Metanephros (tissue), 2 donors: Measurements from ENCODE around the gene TRIM2. TPM values are rescaled to one million over a fixed set of nuclear protein-coding genes. Genes with fewer than 3 reads are reported as not detected.

Experiments used
- small RNA-seq: library from RNA; depleted of rRNA; stranded (forward); fragments of <200 nt; gene quantifications from one replicate; pipeline ENCODE3, GENCODE V24; 2014; ENCODE audit warnings: low replicate concordance
- total RNA-seq: library from RNA; depleted of rRNA; stranded (reverse); fragments of >200 nt; gene quantifications from one replicate; pipeline ENCODE4 v1.2.3, GENCODE V29; 2014

TRIM2 gene
- 113 TPM for total RNA-seq

DNA sequence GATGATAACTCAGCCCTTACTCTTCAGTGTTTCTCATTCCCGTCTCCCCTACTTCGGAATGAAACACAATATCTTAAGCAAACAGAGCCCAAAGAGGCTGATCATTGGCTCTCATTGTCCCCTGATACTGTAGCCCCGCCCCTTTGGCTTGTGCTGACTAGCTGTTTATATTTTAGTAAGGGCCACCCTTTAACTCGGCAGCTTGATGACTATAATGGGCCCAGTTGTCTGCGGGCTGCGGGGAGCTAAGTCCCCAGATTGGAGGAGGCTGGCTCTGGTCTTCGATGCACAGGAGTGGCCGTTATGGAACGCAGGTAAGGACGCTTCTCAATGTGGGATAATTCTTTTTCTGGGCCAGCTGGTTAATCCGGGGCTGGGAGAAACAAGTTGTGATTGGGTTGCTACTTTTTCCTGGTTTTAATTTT is at the start of gene TRIM2:
TRIM2 (plus strand) TSS at position 197 of the 425 bp plus-strand sequence; CDS start at position 285, 88 bp downstream.

DNA sequence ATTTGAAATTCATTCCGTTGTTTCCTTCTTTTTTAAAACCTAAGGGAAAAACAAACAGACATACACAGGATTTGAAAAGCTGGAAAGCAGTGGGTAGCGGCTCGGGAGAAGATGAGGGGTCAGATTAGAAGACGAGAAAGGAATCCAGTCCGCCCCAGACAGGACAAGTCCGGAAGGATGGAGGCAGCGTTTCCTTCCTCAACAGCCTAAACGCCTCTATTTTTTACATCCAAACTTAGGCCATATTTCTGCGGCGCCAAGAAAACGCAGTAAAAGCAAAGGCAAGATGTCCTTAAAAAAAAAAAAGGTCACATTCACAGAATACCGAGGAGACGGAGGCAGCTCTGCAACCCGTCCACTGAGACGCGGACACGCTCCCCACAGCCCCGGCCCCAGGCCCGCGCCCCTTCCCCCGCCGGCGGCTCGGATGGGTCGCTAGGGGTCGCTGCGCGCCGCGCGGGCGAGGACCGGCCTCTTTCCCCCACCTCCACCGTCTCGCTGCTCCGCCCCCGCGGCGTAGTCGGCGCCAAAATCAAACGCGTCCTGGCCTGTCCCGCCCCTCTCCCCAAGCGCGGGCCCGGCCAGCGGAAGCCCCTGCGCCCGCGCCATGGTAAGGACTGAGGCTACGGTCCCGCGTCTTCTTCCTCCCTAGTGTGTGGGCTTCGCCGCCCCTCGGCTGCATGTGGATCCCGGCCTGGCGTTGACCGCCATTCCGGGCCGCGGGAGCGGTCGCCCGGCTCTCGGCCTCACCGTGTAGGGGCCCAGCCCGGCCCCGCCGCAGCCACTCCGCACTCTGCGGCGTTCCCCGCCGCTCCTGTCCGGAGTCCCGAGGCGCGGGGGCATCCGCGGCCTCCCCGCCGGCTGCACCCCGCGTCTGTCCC is 140.1 kb downstream of the TRIM2 start, which contains the start of gene MND1:
MND1 (plus strand) TSS at position 558 of the 881 bp plus-strand sequence; CDS start at position 608, 50 bp downstream.

Small RNA genes within 50 kb of the gene (small RNA-seq; reads per million reads assigned to genes)
- gene RF00019 (not detected), gene RN7SL419P (not detected), gene RNU6-1196P (not detected)

Other genes with a start within 250 kb of the TRIM2 start
- gene MND1, start 140.2 kb downstream of the TRIM2 start, total RNA-seq, result 4.4 TPM